IMR-90 (cell line): Measurements from ENCODE around the gene LMLN. TPM values are rescaled to one million over a fixed set of nuclear protein-coding genes. Genes with fewer than 3 reads are reported as not detected.
A peak's percentile ranks its signal among the peaks of the same experiment; 100 is the strongest.
"Not testable (repeated sequence)": the region's sequence is repeated elsewhere in the genome, so short reads cannot be mapped to it uniquely, and the experiment has no call there.

Experiments
- ATAC-seq: fragments of 200-7000 bp; cut with Tn5 transposase; 2 replicates; pipeline ENCODE4 v1.9.1; 2020; ENCODE audit warnings: low read depth, mild to moderate bottlenecking, moderate library complexity
- BruUV-seq: library from RNA; stranded (reverse); fragments of 400-500 nt; replicated peaks from 2 replicates; lab custom pipeline; 2021; lab: Mats Ljungman, UMichigan
- CTCF ChIA-PET: fragments of 300-600 bp; formaldehyde crosslinking; extraction: SDS; loops from one replicate; lab custom pipeline; 2021; ENCODE audit warnings: antibody characterized with exemption; lab: Yijun Ruan, JAX
- POLR2A ChIA-PET: fragments of 300-600 bp; sonication (Branson Sonifier 250); formaldehyde crosslinking; loops from one replicate; lab custom pipeline; 2022; ENCODE audit warnings: antibody characterized with exemption; ENCODE audit not compliant: unreplicated experiment; lab: Charles Lee
- DNase-seq: peaks from one replicate; pipeline ENCODE4 v3.0.0; 2013
- H2AFZ ChIP-seq: replicated peaks from 2 replicates; pipeline ENCODE3; 2013; ENCODE audit warnings: low read length, mild to moderate bottlenecking; ENCODE audit not compliant: poor library complexity
- H2AK5ac ChIP-seq: 2 replicates; pipeline ENCODE4 v1.6.1; 2013; ENCODE audit warnings: low read depth, low read length, inconsistent platforms
- H2AK9ac ChIP-seq: replicated peaks from 2 replicates; pipeline ENCODE3; 2013; ENCODE audit warnings: mild to moderate bottlenecking, low read depth, low read length, moderate library complexity; ENCODE audit not compliant: poor library complexity
- H2BK120ac ChIP-seq: 2 replicates; pipeline ENCODE4 v1.6.1; 2013; ENCODE audit warnings: low read depth, low read length, inconsistent platforms
- H2BK15ac ChIP-seq: 3 replicates; pipeline ENCODE4 v1.6.1; 2013; ENCODE audit warnings: low read depth, low read length, inconsistent platforms
- H2BK20ac ChIP-seq: 2 replicates; pipeline ENCODE4 v1.6.1; 2013; ENCODE audit warnings: low read depth, mild to moderate bottlenecking, inconsistent platforms, low read length, moderate library complexity
- H2BK5ac ChIP-seq: 2 replicates; pipeline ENCODE4 v1.6.1; 2013; ENCODE audit warnings: mild to moderate bottlenecking, low read depth, low read length, inconsistent platforms; ENCODE audit not compliant: poor library complexity, severe bottlenecking
- H3K14ac ChIP-seq: replicated peaks from 2 replicates; pipeline ENCODE4 v1.6.1; 2013; ENCODE audit warnings: low read depth, low read length, inconsistent platforms
- H3K18ac ChIP-seq: 2 replicates; pipeline ENCODE4 v1.6.1; 2013; ENCODE audit warnings: low read depth, low read length, control low read depth
- H3K23ac ChIP-seq: 2 replicates; pipeline ENCODE4 v1.6.1; 2013; ENCODE audit warnings: low read depth, low read length, inconsistent platforms
- H3K27ac ChIP-seq: 2 replicates; pipeline ENCODE4 v1.5.1; 2013; ENCODE audit warnings: mild to moderate bottlenecking, control low read depth, low read length; ENCODE audit not compliant: insufficient read depth
- H3K27me3 ChIP-seq: 2 replicates; pipeline ENCODE4 v1.6.1; 2013; ENCODE audit warnings: low read length; ENCODE audit not compliant: control insufficient read depth, insufficient read depth
- H3K36me3 ChIP-seq: 2 replicates; pipeline ENCODE4 v1.6.1; 2013; ENCODE audit warnings: low read length, mixed read lengths; ENCODE audit not compliant: control insufficient read depth, insufficient read depth
- H3K4ac ChIP-seq: 2 replicates; pipeline ENCODE4 v1.6.1; 2013; ENCODE audit warnings: low read depth, low read length, inconsistent platforms
- H3K4me1 ChIP-seq: 2 replicates; pipeline ENCODE4 v1.6.1; 2013; ENCODE audit warnings: low read length, mixed read lengths; ENCODE audit not compliant: control insufficient read depth, insufficient read depth
- H3K4me2 ChIP-seq: 2 replicates; pipeline ENCODE4 v1.6.1; 2013; ENCODE audit warnings: low read depth, mild to moderate bottlenecking, control low read depth, low read length, moderate library complexity
- H3K4me3 ChIP-seq: 2 replicates; pipeline ENCODE4 v1.5.1; 2013; ENCODE audit warnings: low read depth, mild to moderate bottlenecking, control low read depth, low read length, moderate library complexity; ENCODE audit not compliant: insufficient read depth
- H3K56ac ChIP-seq: 2 replicates; pipeline ENCODE4 v1.6.1; 2013; ENCODE audit warnings: low read length, inconsistent platforms; ENCODE audit not compliant: insufficient read depth; ENCODE audit errors: extremely low read depth
- H3K79me1 ChIP-seq, 2 experiments: 2 replicates each; pipeline ENCODE4 v1.6.1; 2013; ENCODE audit warnings: low read length in 2 of 2, inconsistent platforms in 1 of 2, low read depth in 1 of 2
- H3K9ac ChIP-seq: 2 replicates; pipeline ENCODE4 v1.6.1; 2013; ENCODE audit warnings: low read depth, low read length, control low read depth
- H3K9me1 ChIP-seq: 2 replicates; pipeline ENCODE4 v1.6.1; 2013; ENCODE audit warnings: low read length, inconsistent platforms; ENCODE audit not compliant: insufficient read depth
- H3K9me3 ChIP-seq: 2 replicates; pipeline ENCODE4 v1.6.1; 2013; ENCODE audit warnings: low read length; ENCODE audit not compliant: control insufficient read depth, insufficient read depth
- H4K20me1 ChIP-seq: 2 replicates; pipeline ENCODE4 v1.6.1; 2013; ENCODE audit warnings: low read length, inconsistent platforms; ENCODE audit not compliant: insufficient read depth
- H4K5ac ChIP-seq: 2 replicates; pipeline ENCODE4 v1.6.1; 2013; ENCODE audit warnings: mild to moderate bottlenecking, low read depth, low read length, control low read depth
- H4K8ac ChIP-seq, 2 experiments: 2 replicates each; pipeline ENCODE4 v1.6.1; 2013; ENCODE audit warnings: low read depth in 2 of 2, low read length in 2 of 2, control low read depth in 1 of 2, inconsistent platforms in 1 of 2
- H4K91ac ChIP-seq: 2 replicates; pipeline ENCODE4 v1.6.1; 2013; ENCODE audit warnings: low read depth, low read length, inconsistent platforms; ENCODE audit not compliant: insufficient read depth
- WGBS, 2 experiments: methylation state at CpG; one replicate each; pipeline versions ENCODE4 v1.1.5 to v1.1.7; 2013; ENCODE audit warnings: missing lambda C conversion rate in 2 of 2; ENCODE audit not compliant: insufficient read length in 1 of 2; ENCODE audit errors: extremely low coverage in 2 of 2; 5-methylcytosine and 5-hydroxymethylcytosine counted together
- dilution Hi-C: fragments of 300-500 bp; cut with HindIII; formaldehyde crosslinking; loops from one replicate; pipeline ENCODE4 v1.14.3; 2018; ENCODE audit warnings: low sequenced_read_pairs; ENCODE audit not compliant: unreplicated experiment
- in situ Hi-C: fragments of 300-500 bp; cut with MboI; formaldehyde crosslinking; loops from 3 replicates; pipeline ENCODE4 v1.14.3; 2019; ENCODE audit warnings: low sequenced_read_pairs, inconsistent platforms, mixed read lengths
- intact Hi-C: fragments of 100-400 bp; cut with micrococcal nuclease; formaldehyde crosslinking; loops from 2 replicates; pipeline ENCODE4 v1.10.0; 2022
- polyA plus RNA-seq, 3 experiments: library from polyadenylated mRNA; depleted of rRNA; stranded (reverse); fragments of >200 nt; gene quantifications; 2 replicates each; pipeline ENCODE4 v1.2.3, GENCODE V29; 2012; ENCODE audit warnings: low replicate concordance in 1 of 3
- total RNA-seq: library from RNA; depleted of rRNA; stranded (reverse); fragments of >200 nt; gene quantifications from 2 replicates; pipeline ENCODE4 v1.2.3, GENCODE V29; 2012

LMLN gene
- total and polyA plus RNA-seq, 2 of the 4 experiments (the other 2 are of a cell fraction), result 3.3 to 3.9 TPM

GRCh38 chr3:197958848-197959247 lies 1.2 kb upstream of the LMLN start:
- peaks cover 24% of the 10 kb centered on the region for H4K20me1 ChIP-seq
- H2AK9ac ChIP-seq, POLR2A ChIA-PET, H3K14ac ChIP-seq, H3K56ac ChIP-seq, H2BK20ac ChIP-seq, H2BK120ac ChIP-seq, H2AFZ ChIP-seq, H3K9ac ChIP-seq, H3K27me3 ChIP-seq, ATAC-seq, H2BK15ac ChIP-seq, H4K5ac ChIP-seq, H3K18ac ChIP-seq, CTCF ChIA-PET, H3K27ac ChIP-seq, DNase-seq, H3K4me3 ChIP-seq, BruUV-seq, H3K9me1 ChIP-seq, H2AK5ac ChIP-seq, dilution Hi-C loops, H3K23ac ChIP-seq, H4K91ac ChIP-seq, H3K9me3 ChIP-seq, H3K4ac ChIP-seq, H2BK5ac ChIP-seq, H3K4me2 ChIP-seq, H3K4me1 ChIP-seq, intact Hi-C loops, in situ Hi-C loops: not testable (repeated sequence)
- peaks cover 16% of the 10 kb centered on the region for H3K36me3 ChIP-seq
- peak overlapping the region; percentile 94 to 97; a peak in 1 of 4 replicates for H4K8ac ChIP-seq
- peaks cover 12 to 41% of the 10 kb centered on the region in 2 experiments for H3K79me1 ChIP-seq
- WGBS, 2 experiments, result 94% methylated on average over 8 of the region's 19 CpGs; no CpG with 5 or more reads in 1 of the 2 experiments
